Ovary (tissue), 9 donors: ENCODE measurements around the gene BBLN. TPM values are rescaled to one million over a fixed set of nuclear protein-coding genes. Genes with fewer than 3 reads are reported as not detected.

Experiments
- DNase-seq, 5 donors: peaks; one replicate each; pipeline ENCODE4 v3.0.0-alpha.2; 2019 to 2020
- H3K27ac ChIP-seq, 2 donors: fragments of 200-600 bp; one replicate each; pipeline versions ENCODE4 v1.5.1 to v1.8.0; 2019 to 2022
- H3K27me3 ChIP-seq: fragments of 200-600 bp; one replicate; pipeline ENCODE4 v1.8.0; 2022
- H3K36me3 ChIP-seq: fragments of 200-600 bp; sonication (generic); one replicate; pipeline ENCODE4 v1.5.1; 2019
- H3K4me1 ChIP-seq: one replicate; pipeline ENCODE4 v1.8.1; 2013; ENCODE audit warnings: mild to moderate bottlenecking, moderate library complexity; ENCODE audit not compliant: insufficient read depth
- H3K4me3 ChIP-seq: fragments of 200-600 bp; sonication (generic); one replicate; pipeline ENCODE4 v1.5.1; 2017
- H3K9me3 ChIP-seq, 2 donors: fragments of 200-600 bp in 1 of 2; sonication (generic) in 1 of 2; one replicate each; pipeline versions ENCODE4 v1.5.1 to v1.8.1; 2013 to 2019; ENCODE audit warnings: mild to moderate bottlenecking in 1 of 2, moderate library complexity in 1 of 2
- EP300 ChIP-seq: sonication (generic); formaldehyde crosslinking; IDR thresholded peaks from one replicate; pipeline ENCODE4 v1.6.1; 2017; ENCODE audit warnings: antibody characterized with exemption
- POLR2A ChIP-seq: fragments of 450-650 bp; IDR thresholded peaks from one replicate; pipeline ENCODE4 v1.6.1; 2017; ENCODE audit warnings: antibody characterized with exemption, mild to moderate bottlenecking, moderate library complexity
- WGBS, 3 donors: extraction: QIAGEN DNeasy Blood & Tissue Kit in 1 of 3; methylation state at CpG; one replicate each; pipeline versions ENCODE4 v1.1.5 to v1.1.7; 2013 to 2017; 5-methylcytosine and 5-hydroxymethylcytosine counted together
- intact Hi-C, 4 donors: fragments of 100-400 bp; cut with DNase I; formaldehyde crosslinking; loops; one replicate each; pipeline versions ENCODE4 v1.11.0 to v1.15.1; 2022 to 2023
- polyA plus RNA-seq, 2 donors: library from polyadenylated mRNA; stranded (reverse); fragments of 200-250 nt in 1 of 2; fragments of 350-450 nt in 1 of 2; fragmentation: Illumina TruSeq in 1 of 2; extraction: RNeasy Lipid Tissue Mini Kit (QIAGEN cat#74804) in 1 of 2; gene quantifications; one replicate each; pipeline ENCODE4 v1.2.3, GENCODE V29; 2013 to 2014
- total RNA-seq, 7 donors: library from RNA; depleted of rRNA in 2 of 7; stranded (reverse); fragments of >200 nt in 2 of 7; fragmentation: NEBNext Ultra II Directional in 3 of 7; extraction: Animal tissue kit (Norgen Biotek cat#: 25700) in 3 of 7; gene quantifications; one replicate each; pipeline versions ENCODE4 v1.1.0 to v1.2.4, GENCODE V29; 2016 to 2023
- TF ChIP-seq, protein P1 (sequence below), 3 donors: fragments of 450-650 bp in 2 of 3; fragments of 200-600 bp in 1 of 3; IDR thresholded peaks; one replicate each; pipeline versions ENCODE4 v1.5.1 to v1.8.0; 2016 to 2022; ENCODE audit warnings: antibody characterized with exemption in 3 of 3, mild to moderate bottlenecking in 1 of 3
- donor health status: DM: no; HTN: no; CAD: no; lungs with moderate emphysema.
- donor health status: DM: no; HTN: no; CAD: no.
- donor health status: Bipolar disorder and iron deficiency.
- donor health status: DM: yes; HTN: yes; CAD: no.
- donor health status: DM: no; HTN: no; CAD: no.
- donor health status: DM: yes; HTN: yes; CAD: no.

BBLN gene
- total and polyA plus RNA-seq, 9 donors, result 2.4 to 210 (median 31.7) TPM

DNA sequence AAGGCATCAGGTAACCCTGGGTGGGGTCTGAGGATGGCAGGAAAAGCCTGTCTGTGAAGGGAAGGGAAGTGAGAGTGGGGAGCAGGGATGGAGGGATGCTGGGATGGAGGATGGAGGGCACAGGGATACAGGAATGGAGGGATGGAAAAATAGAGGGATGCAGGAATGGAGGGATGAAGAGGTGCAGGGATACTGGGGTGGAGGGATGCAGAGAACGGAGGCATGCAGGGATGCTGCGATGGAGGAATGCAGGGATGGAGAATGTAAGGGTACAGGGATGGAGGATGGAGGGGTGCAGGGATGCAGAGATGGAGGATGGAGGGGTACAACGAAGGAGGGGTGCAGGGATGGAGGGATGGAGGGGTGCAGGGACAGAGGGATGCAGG lies 41.6 kb upstream of the BBLN start:
- Histone ChIP-seq H3K4me1 (peaks cover 4% of the 10 kb centered on the region), H3K4me3 (no peak overlapping the region), H3K27ac (no peak overlapping the region), H3K9me3 (no peaks in the 10 kb centered on the region), H3K36me3 (no peaks in the 10 kb centered on the region), H3K27me3 (no peaks in the 10 kb centered on the region)
- TF ChIP-seq, protein P1, sequence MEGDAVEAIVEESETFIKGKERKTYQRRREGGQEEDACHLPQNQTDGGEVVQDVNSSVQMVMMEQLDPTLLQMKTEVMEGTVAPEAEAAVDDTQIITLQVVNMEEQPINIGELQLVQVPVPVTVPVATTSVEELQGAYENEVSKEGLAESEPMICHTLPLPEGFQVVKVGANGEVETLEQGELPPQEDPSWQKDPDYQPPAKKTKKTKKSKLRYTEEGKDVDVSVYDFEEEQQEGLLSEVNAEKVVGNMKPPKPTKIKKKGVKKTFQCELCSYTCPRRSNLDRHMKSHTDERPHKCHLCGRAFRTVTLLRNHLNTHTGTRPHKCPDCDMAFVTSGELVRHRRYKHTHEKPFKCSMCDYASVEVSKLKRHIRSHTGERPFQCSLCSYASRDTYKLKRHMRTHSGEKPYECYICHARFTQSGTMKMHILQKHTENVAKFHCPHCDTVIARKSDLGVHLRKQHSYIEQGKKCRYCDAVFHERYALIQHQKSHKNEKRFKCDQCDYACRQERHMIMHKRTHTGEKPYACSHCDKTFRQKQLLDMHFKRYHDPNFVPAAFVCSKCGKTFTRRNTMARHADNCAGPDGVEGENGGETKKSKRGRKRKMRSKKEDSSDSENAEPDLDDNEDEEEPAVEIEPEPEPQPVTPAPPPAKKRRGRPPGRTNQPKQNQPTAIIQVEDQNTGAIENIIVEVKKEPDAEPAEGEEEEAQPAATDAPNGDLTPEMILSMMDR (IDR thresholded peaks at IDR 0.05), result no peak
- TF ChIP-seq POLR2A (no peak), EP300 (no peak)
- intact Hi-C loops, result loop anchor here in 3 of 4 donors (5.0 to 10.0 kb wide), 2 partner anchors 74 to 176 kb away; no protein-coding TSS in a partner anchor
- DNase-seq, result peak in 1 of 5 donors; percentile 17
- 37 to 49% (median 44%) methylated on average over 3 of the region's 3 CpGs for WGBS, 3 donors

DNA sequence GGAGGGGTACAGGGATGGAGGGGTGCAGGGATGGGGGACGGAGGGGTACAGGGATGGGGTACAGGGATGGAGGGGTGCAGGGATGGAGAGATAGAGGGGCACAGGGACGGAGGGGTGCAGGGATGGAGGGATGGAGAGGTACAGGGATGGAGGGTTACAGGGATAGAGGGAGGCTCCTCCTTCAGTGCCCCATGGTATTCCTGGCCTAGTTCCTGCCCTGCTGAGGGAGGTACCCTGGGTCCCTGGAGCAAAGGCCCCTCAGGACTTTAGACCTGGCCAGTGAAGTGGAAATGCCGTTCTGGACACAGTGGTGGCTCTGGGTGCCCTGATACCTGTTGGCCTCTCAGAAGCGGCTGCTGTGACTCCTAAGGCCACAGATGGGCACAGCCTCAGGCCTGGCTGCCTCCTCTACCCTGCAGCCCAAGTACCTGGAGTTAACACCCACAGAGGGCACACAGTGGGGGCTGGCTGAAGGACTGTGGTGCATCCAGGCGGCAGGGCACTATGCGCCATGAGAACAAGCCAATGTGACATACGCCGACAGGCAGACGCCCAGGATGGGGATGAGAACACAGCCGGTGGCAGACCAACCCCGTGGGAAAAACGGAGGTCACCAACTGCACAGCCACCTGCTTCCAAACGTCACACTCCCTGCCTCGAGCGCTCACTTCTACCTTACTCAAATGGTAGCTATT lies 40.9 kb upstream of the BBLN start:
- H3K36me3 ChIP-seq, result no peaks in the 10 kb centered on the region
- no peaks in the 10 kb centered on the region for H3K27me3 ChIP-seq
- TF ChIP-seq, protein P1 (IDR thresholded peaks at IDR 0.05), result no peak
- TF ChIP-seq POLR2A (no peak), EP300 (no peak)
- intact Hi-C loops, result loop anchor here in 3 of 4 donors (5.0 to 10.0 kb wide), 2 partner anchors 74 to 177 kb away; no protein-coding TSS in a partner anchor
- WGBS, 3 donors, result 68 to 73% (median 70%) methylated on average over 15 of the region's 15 CpGs
- H3K9me3 ChIP-seq, result no peaks in the 10 kb centered on the region
- H3K4me1 ChIP-seq, result peaks cover 4% of the 10 kb centered on the region
- no peak overlapping the region for H3K4me3 ChIP-seq
- H3K27ac ChIP-seq, result no peak overlapping the region
- DNase-seq, result peak in 3 of 5 donors; percentile 15 to 36 (median 17)

DNA sequence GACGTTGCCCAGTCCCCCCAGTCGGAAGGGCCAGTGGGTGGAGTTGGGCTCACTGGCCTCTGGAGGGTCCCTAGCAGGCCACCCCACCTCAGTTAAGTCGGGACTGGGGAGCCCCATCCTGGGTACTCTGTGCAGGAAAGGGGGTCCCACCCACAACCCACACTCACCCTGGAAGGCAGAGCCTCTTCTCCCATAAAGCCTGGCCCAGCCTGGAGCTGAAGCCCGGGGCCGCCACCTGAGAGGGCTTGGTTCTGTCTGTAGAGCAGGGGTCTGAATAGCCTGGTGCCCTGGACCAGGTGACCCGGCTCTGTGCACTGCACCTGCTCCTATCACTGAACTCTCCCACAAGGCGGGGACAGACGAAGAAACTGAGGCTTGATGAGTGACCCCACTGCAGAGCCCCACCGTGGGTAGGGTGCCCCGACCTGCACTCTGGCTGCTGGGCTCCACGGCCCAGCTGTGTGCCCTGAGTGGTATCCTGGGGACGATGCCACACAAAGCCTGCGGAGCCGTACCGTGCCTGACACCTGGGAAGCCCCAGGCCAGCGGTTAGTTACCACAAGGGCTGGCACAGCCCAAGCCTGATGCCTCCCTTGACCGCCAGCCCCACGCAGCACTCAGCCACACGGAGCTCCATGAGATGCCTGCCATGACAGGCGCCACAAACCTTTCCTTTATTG lies 39.9 kb upstream of the BBLN start:
- no peak overlapping the region for H3K27ac ChIP-seq
- TF ChIP-seq EP300, result no peak
- H3K4me3 ChIP-seq, result no peak overlapping the region
- peak in 3 of 5 donors; percentile 17 to 30 (median 24) for DNase-seq
- no peaks in the 10 kb centered on the region for H3K36me3 ChIP-seq
- 75 to 81% (median 75%) methylated on average over 16 to 20 of the region's 20 CpGs for WGBS, 3 donors
- no peaks in the 10 kb centered on the region for H3K27me3 ChIP-seq
- no peaks in the 10 kb centered on the region for H3K9me3 ChIP-seq
- H3K4me1 ChIP-seq, result peaks cover 4% of the 10 kb centered on the region
- intact Hi-C loops, result no loop called here

DNA sequence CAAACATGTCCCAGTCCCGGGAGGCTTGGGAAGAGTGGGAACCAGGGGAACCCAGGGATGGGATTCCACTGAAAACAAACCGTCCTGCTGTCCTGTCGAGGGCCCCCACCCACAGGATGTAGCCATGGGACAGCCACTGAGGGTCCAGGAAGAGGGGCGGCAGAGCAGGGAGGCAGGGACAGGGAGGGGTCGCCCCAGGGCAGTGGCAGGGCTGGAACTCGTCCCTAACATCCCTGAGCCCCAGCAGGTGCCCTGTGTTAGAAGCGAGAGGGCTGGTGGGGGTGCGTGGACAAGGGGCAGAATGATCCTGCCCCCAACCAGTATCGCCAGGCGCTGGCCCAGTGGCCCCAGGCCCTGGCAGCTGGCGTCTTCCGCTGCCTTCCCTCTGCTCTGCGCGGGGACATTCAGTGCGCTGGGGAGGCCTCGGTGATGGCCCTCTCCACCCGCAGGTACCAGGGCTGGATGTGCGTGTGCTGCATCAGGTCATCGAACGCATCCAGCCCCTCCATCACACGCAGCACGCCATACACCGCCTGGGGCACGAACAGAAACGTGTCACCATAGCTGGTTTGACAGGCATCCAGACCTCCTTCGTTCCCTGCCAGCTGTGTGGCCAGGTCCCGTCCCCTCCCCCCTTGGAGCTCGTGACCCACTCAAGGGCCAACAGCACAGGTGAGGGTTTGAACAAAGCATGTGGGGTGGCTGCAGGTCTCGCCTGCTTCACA lies 39.2 kb upstream of the BBLN start:
- DNase-seq, result peak in 3 of 5 donors; percentile 17 to 34 (median 30)

More for the DNA sequence above, 39.2 kb upstream of the BBLN start:
- H3K4me1 ChIP-seq, result peaks cover 4% of the 10 kb centered on the region
- H3K4me3 ChIP-seq, result no peak overlapping the region
- 78 to 81% (median 81%) methylated on average over 29 of the region's 29 CpGs for WGBS, 3 donors
- H3K9me3 ChIP-seq, result no peaks in the 10 kb centered on the region
- H3K27me3 ChIP-seq, result no peaks in the 10 kb centered on the region
- H3K27ac ChIP-seq, result no peak overlapping the region
- no peaks in the 10 kb centered on the region for H3K36me3 ChIP-seq
- no peak for TF ChIP-seq EP300
- TF ChIP-seq POLR2A, result no peak
- TF ChIP-seq, protein P1 (IDR thresholded peaks at IDR 0.05), result no peak
- intact Hi-C loops, result no loop called here
